Naive B cell (primary cell): ENCODE results near the gene EGLN1. TPM values are rescaled to one million over a fixed set of nuclear protein-coding genes. Genes with fewer than 3 reads are reported as not detected.
A peak's percentile ranks its signal among the peaks of the same experiment; 100 is the strongest.
"Not testable (repeated sequence)": the region's sequence is repeated elsewhere in the genome, so short reads cannot be mapped to it uniquely, and the experiment has no call there.

Source experiments
- ATAC-seq, 2 donors: fragments of 150-1000 bp; cut with Tn5 transposase; 2 replicates each; pipeline ENCODE4 v1.10.0; 2021; ENCODE audit warnings: low read depth in 2 of 2, mild to moderate bottlenecking in 2 of 2, moderate library complexity in 2 of 2
- DNase-seq: peaks from one replicate; pipeline ENCODE4 v3.0.0; 2022
- H3K27ac Mint-ChIP-seq, 6 donors: one replicate each; pipeline ENCODE4 v1.8.0; 2020 to 2022; ENCODE audit warnings: mild to moderate bottlenecking in 6 of 6, mixed read lengths in 6 of 6, moderate library complexity in 5 of 6, inconsistent platforms in 2 of 6
- H3K27me3 Mint-ChIP-seq, 3 donors: one replicate each; pipeline ENCODE4 v1.8.0; 2021 to 2022; ENCODE audit warnings: mixed read lengths in 3 of 3, mild to moderate bottlenecking in 1 of 3
- H3K36me3 Mint-ChIP-seq, 2 donors: one replicate each; pipeline ENCODE4 v1.8.0; 2020 to 2022; ENCODE audit warnings: mixed read lengths in 2 of 2, inconsistent platforms in 1 of 2, mild to moderate bottlenecking in 1 of 2
- H3K4me1 Mint-ChIP-seq, 3 donors: one replicate each; pipeline ENCODE4 v1.8.0; 2020 to 2022; ENCODE audit warnings: mixed read lengths in 3 of 3, inconsistent platforms in 1 of 3, mild to moderate bottlenecking in 1 of 3, moderate library complexity in 1 of 3
- H3K4me3 Mint-ChIP-seq, 8 donors: one replicate each; pipeline ENCODE4 v1.8.0; 2020 to 2022; ENCODE audit warnings: mild to moderate bottlenecking in 8 of 8, mixed read lengths in 8 of 8, moderate library complexity in 8 of 8, inconsistent platforms in 2 of 8
- H3K9me3 Mint-ChIP-seq, 7 donors: one replicate each; pipeline ENCODE4 v1.8.0; 2020 to 2022; ENCODE audit warnings: mixed read lengths in 7 of 7, mild to moderate bottlenecking in 5 of 7, inconsistent platforms in 2 of 7, moderate library complexity in 1 of 7
- polyA plus RNA-seq, 6 donors: library from polyadenylated mRNA; unstranded; fragments of 300-500 nt; fragmentation: Illumina TruSeq; gene quantifications; one replicate each; pipeline ENCODE4 v1.2.3, GENCODE V29; 2021; ENCODE audit warnings: low read depth in 6 of 6

Gene EGLN1
- polyA plus RNA-seq, 6 donors from 2014 or later: 16.4 to 30.6 (median 21.6) TPM

- peaks cover 2 to 9% of the 10 kb centered on the region in 2 donors for H3K36me3 Mint-ChIP-seq
- H3K27ac Mint-ChIP-seq: peak overlapping the region in 3 of 6 donors; percentile 43 to 89 (median 61)
- no peak for DNase-seq
- no peaks in the 10 kb centered on the region for H3K9me3 Mint-ChIP-seq
- H3K27me3 Mint-ChIP-seq: no peaks in the 10 kb centered on the region
- no peak for ATAC-seq
- peaks cover 0 to 13% (median 9%) of the 10 kb centered on the region in 3 donors for H3K4me1 Mint-ChIP-seq
- no peak overlapping the region for H3K4me3 Mint-ChIP-seq
These were observed 63.0 kb downstream of the EGLN1 start for GRCh38 chr1:231359113-231359512.

GRCh38 chr1:231357831-231358354, 64.2 kb downstream of the EGLN1 start:
- Mint-ChIP-seq H3K27me3 (no peaks in the 10 kb centered on the region), H3K27ac (peak overlapping the region in 1 of 6 donors; percentile 82), H3K9me3 (no peaks in the 10 kb centered on the region), H3K36me3 (peaks cover under 1 to 12% of the 10 kb centered on the region in 2 donors), H3K4me3 (no peak overlapping the region), H3K4me1 (peaks cover 0 to 13% (median 9%) of the 10 kb centered on the region in 3 donors)
- ATAC-seq (peak; percentile 60 to 86), DNase-seq (peak; percentile 38)

- Mint-ChIP-seq H3K27ac (no peak overlapping the region), H3K27me3 (no peaks in the 10 kb centered on the region), H3K9me3 (no peaks in the 10 kb centered on the region), H3K36me3 (peaks cover 6 to 18% of the 10 kb centered on the region in 2 donors), H3K4me1 (peaks cover 0 to 13% (median 9%) of the 10 kb centered on the region in 3 donors), H3K4me3 (no peak overlapping the region)
- DNase-seq: no peak
- peak in 1 of 2 donors; percentile 11 for ATAC-seq
These were observed 64.8 kb downstream of the EGLN1 start for GRCh38 chr1:231357187-231357772.

- no peak overlapping the region for H3K4me3 Mint-ChIP-seq
- H3K4me1 Mint-ChIP-seq: peaks cover 0 to 13% (median 9%) of the 10 kb centered on the region in 3 donors
- no peaks in the 10 kb centered on the region for H3K9me3 Mint-ChIP-seq
- H3K27ac Mint-ChIP-seq: peak overlapping the region in 1 of 6 donors; percentile 86
- H3K27me3 Mint-ChIP-seq: no peaks in the 10 kb centered on the region
- no peak for DNase-seq
- no peak for ATAC-seq
- H3K36me3 Mint-ChIP-seq: peaks cover 11 to 21% of the 10 kb centered on the region in 2 donors
These were observed 66.9 kb downstream of the EGLN1 start for GRCh38 chr1:231355171-231355570.

GRCh38 chr1:231354330-231355020, 67.6 kb downstream of the EGLN1 start:
- Mint-ChIP-seq H3K27ac (no peak overlapping the region), H3K9me3 (no peaks in the 10 kb centered on the region), H3K36me3 (peaks cover 12 to 21% of the 10 kb centered on the region in 2 donors), H3K4me3 (no peak overlapping the region), H3K4me1 (peaks cover 0 to 13% (median 9%) of the 10 kb centered on the region in 3 donors), H3K27me3 (no peaks in the 10 kb centered on the region)
- ATAC-seq: no peak
- no peak for DNase-seq

- DNase-seq (no peak), ATAC-seq (no peak)
- no peak overlapping the region for H3K27ac Mint-ChIP-seq
- H3K36me3 Mint-ChIP-seq: peaks cover 19 to 29% of the 10 kb centered on the region in 2 donors
- H3K4me1 Mint-ChIP-seq: peaks cover 0 to 13% (median 9%) of the 10 kb centered on the region in 3 donors
- no peaks in the 10 kb centered on the region for H3K9me3 Mint-ChIP-seq
- no peaks in the 10 kb centered on the region for H3K27me3 Mint-ChIP-seq
- no peak overlapping the region for H3K4me3 Mint-ChIP-seq
These were observed 69.0 kb downstream of the EGLN1 start for GRCh38 chr1:231353086-231353485.

- H3K27ac Mint-ChIP-seq: peak overlapping the region in 1 of 6 donors; percentile 10
- no peak for DNase-seq
- H3K4me3 Mint-ChIP-seq: no peak overlapping the region
- peaks cover 19 to 29% of the 10 kb centered on the region in 2 donors for H3K36me3 Mint-ChIP-seq
- H3K9me3 Mint-ChIP-seq: no peaks in the 10 kb centered on the region
- no peak for ATAC-seq
- no peaks in the 10 kb centered on the region for H3K27me3 Mint-ChIP-seq
- peaks cover 0 to 4% (median 0%) of the 10 kb centered on the region in 3 donors for H3K4me1 Mint-ChIP-seq
These were observed 70.3 kb downstream of the EGLN1 start for GRCh38 chr1:231351816-231352215.

- H3K36me3 Mint-ChIP-seq: peaks cover 19 to 37% of the 10 kb centered on the region in 2 donors
- H3K4me3 Mint-ChIP-seq, H3K27me3 Mint-ChIP-seq, ATAC-seq, H3K27ac Mint-ChIP-seq, H3K9me3 Mint-ChIP-seq, DNase-seq, H3K4me1 Mint-ChIP-seq: not testable (repeated sequence)
These were observed 73.2 kb downstream of the EGLN1 start for GRCh38 chr1:231348856-231349255.

GRCh38 chr1:231348442-231348841, 73.6 kb downstream of the EGLN1 start:
- H3K36me3 Mint-ChIP-seq: peaks cover 19 to 37% of the 10 kb centered on the region in 2 donors
- ATAC-seq (no peak), DNase-seq (no peak)
- peaks cover 0 to 4% (median 0%) of the 10 kb centered on the region in 3 donors for H3K4me1 Mint-ChIP-seq
- H3K4me3 Mint-ChIP-seq: no peak overlapping the region
- no peaks in the 10 kb centered on the region for H3K27me3 Mint-ChIP-seq
- H3K9me3 Mint-ChIP-seq: no peaks in the 10 kb centered on the region
- H3K27ac Mint-ChIP-seq: no peak overlapping the region

GRCh38 chr1:231347961-231348360, 74.1 kb downstream of the EGLN1 start:
- ATAC-seq: no peak
- H3K36me3 Mint-ChIP-seq: peaks cover 19 to 36% of the 10 kb centered on the region in 2 donors
- H3K9me3 Mint-ChIP-seq: no peaks in the 10 kb centered on the region

GRCh38 chr1:231340328-231341013, 81.6 kb downstream of the EGLN1 start:
- ATAC-seq (no peak), DNase-seq (no peak)
- Mint-ChIP-seq H3K27ac (no peak overlapping the region), H3K4me3 (peak overlapping the region in 3 of 8 donors; percentile 9 to 22 (median 12)), H3K4me1 (peaks cover 34 to 47% (median 42%) of the 10 kb centered on the region in 3 donors), H3K27me3 (no peaks in the 10 kb centered on the region), H3K9me3 (no peaks in the 10 kb centered on the region), H3K36me3 (peaks cover 5 to 13% of the 10 kb centered on the region in 2 donors)

More at GRCh38 chr1:231347961-231348360, 74.1 kb downstream of the EGLN1 start:
- no peak overlapping the region for H3K4me3 Mint-ChIP-seq
- no peak overlapping the region for H3K27ac Mint-ChIP-seq
- no peak for DNase-seq
- peaks cover 0 to 6% (median 0%) of the 10 kb centered on the region in 3 donors for H3K4me1 Mint-ChIP-seq
- no peaks in the 10 kb centered on the region for H3K27me3 Mint-ChIP-seq

- Mint-ChIP-seq H3K27me3 (no peaks in the 10 kb centered on the region), H3K36me3 (peaks cover 5 to 8% of the 10 kb centered on the region in 2 donors), H3K4me1 (peaks cover 44 to 66% (median 48%) of the 10 kb centered on the region in 3 donors), H3K27ac (peak within 1 kb of the TSS; percentile 99 to 100 (median 100)), H3K4me3 (peak within 1 kb of the TSS; percentile 90 to 100 (median 99)), H3K9me3 (no peaks in the 10 kb centered on the region)
- ATAC-seq (no peak), DNase-seq (no peak)
These were observed 83.6 kb downstream of the EGLN1 start, which contains the start of gene SPRTN for GRCh38 chr1:231338270-231339128. Gene SPRTN, plus strand, starts transcription at chr1:231338293. Its CDS starts 91 bp downstream, at chr1:231338384.
